Astrocyte of the hippocampus (primary cell): Measurements from ENCODE around the gene ATP8B3.
A peak's percentile ranks its signal among the peaks of the same experiment; 100 is the strongest.

Source experiments
- DNase-seq: peaks from one replicate; pipeline ENCODE4 v3.0.0; 2011; ENCODE audit warnings: low read depth, low spot score

ATP8B3 gene

GRCh38 chr19:1811942-1812425 is at the start of gene ATP8B3:
ATP8B3 (minus strand) TSS chr19:1812276; CDS start chr19:1811736, 540 bp downstream.
- no peak for DNase-seq

- DNase-seq, result no peak
These were observed 49.5 kb upstream of the ATP8B3 start for GRCh38 chr19:1861599-1862031.

GRCh38 chr19:1860821-1861598 is 48.9 kb upstream of the ATP8B3 start:
- DNase-seq, result no peak

GRCh38 chr19:1860042-1860775 is 48.1 kb upstream of the ATP8B3 start:
- DNase-seq, result peak; percentile 91

GRCh38 chr19:1859331-1859781 is 47.3 kb upstream of the ATP8B3 start:
- DNase-seq, result no peak

GRCh38 chr19:1858412-1859081 is 46.5 kb upstream of the ATP8B3 start:
- DNase-seq, result no peak

GRCh38 chr19:1857648-1858326 is 45.7 kb upstream of the ATP8B3 start:
- DNase-seq, result no peak

GRCh38 chr19:1856698-1857603 is 44.9 kb upstream of the ATP8B3 start:
- peak; percentile 81 for DNase-seq

- no peak for DNase-seq
These were observed 44.2 kb upstream of the ATP8B3 start for GRCh38 chr19:1856345-1856697.

GRCh38 chr19:1855828-1856255 is 43.8 kb upstream of the ATP8B3 start:
- DNase-seq, result no peak

GRCh38 chr19:1855040-1855827 is 43.2 kb upstream of the ATP8B3 start:
- peak; percentile 83 for DNase-seq

- no peak for DNase-seq
These were observed 42.5 kb upstream of the ATP8B3 start for GRCh38 chr19:1854542-1855039.

- no peak for DNase-seq
These were observed 42.0 kb upstream of the ATP8B3 start for GRCh38 chr19:1854039-1854541.

- DNase-seq, result peak; percentile 84
These were observed 41.4 kb upstream of the ATP8B3 start for GRCh38 chr19:1853295-1854038.

GRCh38 chr19:1852581-1853128 is 40.6 kb upstream of the ATP8B3 start:
- DNase-seq, result no peak

- DNase-seq, result no peak
These were observed 39.8 kb upstream of the ATP8B3 start for GRCh38 chr19:1851654-1852580.
